GM23338 (cell line): ENCODE data around the gene TMBIM1. TPM values are rescaled to one million over a fixed set of nuclear protein-coding genes. Genes with fewer than 3 reads are reported as not detected.

ENCODE experiments used
- ATAC-seq: fragments of 200-7000 bp; cut with Tn5 transposase; 3 replicates; pipeline ENCODE4 v1.9.1; 2020
- DNase-seq: peaks from one replicate; pipeline ENCODE4 v3.0.0-alpha.2; 2015; ENCODE audit warnings: low spot score
- H2AFZ ChIP-seq: fragments of 200-600 bp; sonication (generic); 2 replicates; pipeline ENCODE4 v1.8.0; 2016; ENCODE audit warnings: antibody characterized with exemption, mild to moderate bottlenecking, moderate library complexity
- H3F3A ChIP-seq: fragments of 200-600 bp; sonication (generic); replicated peaks from 2 replicates; pipeline ENCODE4 v1.8.0; 2017; ENCODE audit warnings: antibody characterized with exemption, mixed run types, low read depth
- H3K27ac ChIP-seq: fragments of 200-600 bp; sonication (generic); 2 replicates; pipeline ENCODE4 v1.6.1; 2016; ENCODE audit warnings: low read depth
- H3K27me3 ChIP-seq: fragments of 200-600 bp; sonication (generic); 2 replicates; pipeline ENCODE4 v1.8.0; 2016; ENCODE audit warnings: mild to moderate bottlenecking, mixed run types, moderate library complexity; ENCODE audit not compliant: insufficient read depth
- H3K36me3 ChIP-seq: fragments of 200-600 bp; sonication (generic); 2 replicates; pipeline ENCODE4 v1.8.0; 2016; ENCODE audit warnings: mild to moderate bottlenecking; ENCODE audit not compliant: insufficient read depth
- H3K4me1 ChIP-seq: fragments of 200-600 bp; sonication (generic); 2 replicates; pipeline ENCODE4 v1.8.0; 2016; ENCODE audit warnings: mild to moderate bottlenecking, moderate library complexity; ENCODE audit not compliant: insufficient read depth
- H3K4me2 ChIP-seq: fragments of 200-600 bp; sonication (generic); 2 replicates; pipeline ENCODE4 v1.7.1; 2017; ENCODE audit warnings: mixed run types
- H3K4me3 ChIP-seq: fragments of 200-600 bp; sonication (generic); 2 replicates; pipeline ENCODE4 v1.6.1; 2016; ENCODE audit warnings: mixed run types
- H3K79me2 ChIP-seq: fragments of 200-600 bp; sonication (generic); replicated peaks from 2 replicates; pipeline ENCODE4 v1.8.0; 2017; ENCODE audit warnings: mild to moderate bottlenecking; ENCODE audit not compliant: insufficient read depth
- H3K9me2 ChIP-seq: fragments of 200-600 bp; sonication (generic); 2 replicates; pipeline ENCODE4 v1.8.0; 2017; ENCODE audit not compliant: insufficient read depth
- H4K20me1 ChIP-seq: fragments of 200-600 bp; sonication (generic); replicated peaks from 2 replicates; pipeline ENCODE4 v1.8.0; 2017; ENCODE audit warnings: mild to moderate bottlenecking; ENCODE audit not compliant: insufficient read depth
- H3K27ac Mint-ChIP-seq: 2 replicates; pipeline ENCODE4 v1.8.0; 2020; ENCODE audit warnings: inconsistent platforms, mild to moderate bottlenecking, moderate library complexity, mixed read lengths
- H3K27me3 Mint-ChIP-seq: 3 replicates; pipeline ENCODE4 v1.8.0; 2022; ENCODE audit warnings: low read depth, mild to moderate bottlenecking, moderate library complexity, mixed read lengths, inconsistent platforms; ENCODE audit not compliant: insufficient read depth, poor library complexity
- H3K36me3 Mint-ChIP-seq: 3 replicates; pipeline ENCODE4 v1.8.0; 2021; ENCODE audit warnings: low read depth, mild to moderate bottlenecking, inconsistent platforms, moderate library complexity, mixed read lengths
- H3K4me1 Mint-ChIP-seq: 3 replicates; pipeline ENCODE4 v1.8.0; 2020; ENCODE audit warnings: mild to moderate bottlenecking, inconsistent platforms, mixed read lengths
- H3K4me3 Mint-ChIP-seq: 3 replicates; pipeline ENCODE4 v1.8.0; 2021; ENCODE audit warnings: moderate library complexity, mild to moderate bottlenecking, inconsistent platforms, mixed read lengths
- H3K9me3 Mint-ChIP-seq: 3 replicates; pipeline ENCODE4 v1.8.0; 2020; ENCODE audit warnings: moderate library complexity, mild to moderate bottlenecking, inconsistent platforms, mixed read lengths
- EZH2 ChIP-seq: fragments of 200-600 bp; sonication (generic); IDR thresholded peaks from one replicate; pipeline ENCODE4 v1.8.0; 2017; ENCODE audit warnings: antibody characterized with exemption, mild to moderate bottlenecking, low read depth; ENCODE audit not compliant: unreplicated experiment
- EZH2phosphoT487 ChIP-seq: fragments of 200-600 bp; sonication (generic); IDR thresholded peaks from one replicate; pipeline ENCODE4 v1.8.1; 2018; ENCODE audit warnings: antibody characterized with exemption; ENCODE audit not compliant: unreplicated experiment
- STAT1 ChIP-seq: IDR thresholded peaks from one replicate; pipeline ENCODE4 v1.6.1; 2016; ENCODE audit warnings: antibody characterized with exemption; ENCODE audit not compliant: unreplicated experiment
- polyA plus RNA-seq: library from polyadenylated mRNA; unstranded; fragments of >200 nt; fragmentation: Nextera tagmentation; extraction: Ambion mirVana; gene quantifications from 2 replicates; pipeline ENCODE4 v1.2.1, GENCODE V29; 2016
- total RNA-seq: library from RNA; depleted of rRNA; stranded (reverse); fragments of >200 nt; shearing (Covaris generic); gene quantifications from 2 replicates; pipeline ENCODE4 v1.2.3, GENCODE V29; 2014
- TF ChIP-seq, protein P1 (sequence below), 2 experiments: fragments of 200-600 bp in 1 of 2; sonication (generic) in 1 of 2; conservative IDR thresholded peaks; 2 replicates each; pipeline versions ENCODE4 v1.5.1 to v1.6.1; 2016 to 2017; ENCODE audit warnings: antibody characterized with exemption in 2 of 2, low read depth in 2 of 2, mild to moderate bottlenecking in 2 of 2, moderate library complexity in 1 of 2
- TF ChIP-seq, protein P2 (sequence below): fragments of 250-450 bp; sonication (Bioruptor Pico); IDR thresholded peaks from 2 replicates; pipeline ENCODE4 v1.5.0; 2020; ENCODE audit warnings: mild to moderate bottlenecking, moderate library complexity

Gene TMBIM1
- total and polyA plus RNA-seq, 2 experiments from 2014 or later = 12.0 to 20.8 TPM

DNA sequence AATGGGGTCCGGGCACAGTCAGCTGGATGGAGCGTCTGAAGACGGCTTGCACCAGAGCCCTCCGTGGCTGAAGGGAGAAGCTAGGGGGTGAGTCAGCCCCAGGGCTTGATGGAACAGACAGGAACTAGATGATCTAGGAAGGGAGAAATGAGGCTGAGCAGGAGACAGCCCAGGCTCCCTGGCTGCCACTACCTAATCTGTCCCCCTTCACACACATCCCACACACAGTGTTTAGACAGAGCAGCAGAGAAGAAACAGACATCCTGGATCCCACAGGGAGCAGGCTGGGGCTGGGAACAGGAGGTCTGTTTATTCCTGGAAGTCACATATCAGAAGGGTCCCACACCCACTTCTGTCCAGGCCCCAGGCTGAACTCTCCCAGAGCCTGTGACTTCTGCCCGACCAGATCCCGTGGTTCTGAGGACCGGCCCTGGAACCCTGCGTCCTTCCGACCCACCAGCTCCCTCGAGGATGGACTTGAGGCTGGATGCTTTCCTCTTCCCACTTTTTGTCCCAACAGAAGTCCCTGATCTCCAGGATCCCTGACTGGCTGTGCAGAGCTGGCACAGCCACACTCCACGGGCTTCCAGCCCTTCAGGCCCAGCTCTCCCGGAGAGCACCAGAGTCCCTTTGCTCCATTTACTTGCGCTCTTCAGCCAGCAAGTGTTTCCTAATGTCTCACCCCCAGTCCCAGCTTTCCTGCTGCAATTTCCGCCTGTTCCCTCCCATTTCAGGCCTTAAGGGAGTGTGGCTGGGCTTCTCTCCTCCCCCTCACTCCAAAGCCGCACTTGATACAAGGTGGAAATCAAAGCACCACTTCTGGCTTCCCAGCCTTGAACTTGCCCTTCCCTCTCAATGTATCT lies 33.0 kb downstream of the TMBIM1 start:
- no peaks in the 10 kb centered on the region for H3K27me3 ChIP-seq
- H3K79me2 ChIP-seq = no peaks in the 10 kb centered on the region
- H3F3A ChIP-seq = peaks cover 14% of the 10 kb centered on the region
- TF ChIP-seq STAT1 = no peak
- no peak for TF ChIP-seq EZH2
- TF ChIP-seq, protein P1, sequence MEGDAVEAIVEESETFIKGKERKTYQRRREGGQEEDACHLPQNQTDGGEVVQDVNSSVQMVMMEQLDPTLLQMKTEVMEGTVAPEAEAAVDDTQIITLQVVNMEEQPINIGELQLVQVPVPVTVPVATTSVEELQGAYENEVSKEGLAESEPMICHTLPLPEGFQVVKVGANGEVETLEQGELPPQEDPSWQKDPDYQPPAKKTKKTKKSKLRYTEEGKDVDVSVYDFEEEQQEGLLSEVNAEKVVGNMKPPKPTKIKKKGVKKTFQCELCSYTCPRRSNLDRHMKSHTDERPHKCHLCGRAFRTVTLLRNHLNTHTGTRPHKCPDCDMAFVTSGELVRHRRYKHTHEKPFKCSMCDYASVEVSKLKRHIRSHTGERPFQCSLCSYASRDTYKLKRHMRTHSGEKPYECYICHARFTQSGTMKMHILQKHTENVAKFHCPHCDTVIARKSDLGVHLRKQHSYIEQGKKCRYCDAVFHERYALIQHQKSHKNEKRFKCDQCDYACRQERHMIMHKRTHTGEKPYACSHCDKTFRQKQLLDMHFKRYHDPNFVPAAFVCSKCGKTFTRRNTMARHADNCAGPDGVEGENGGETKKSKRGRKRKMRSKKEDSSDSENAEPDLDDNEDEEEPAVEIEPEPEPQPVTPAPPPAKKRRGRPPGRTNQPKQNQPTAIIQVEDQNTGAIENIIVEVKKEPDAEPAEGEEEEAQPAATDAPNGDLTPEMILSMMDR (conservative IDR thresholded peaks at IDR 0.05; ENCODE audit: low read depth in 2 of 2) = no peak
- no peak for TF ChIP-seq EZH2phosphoT487
- TF ChIP-seq, protein P2, sequence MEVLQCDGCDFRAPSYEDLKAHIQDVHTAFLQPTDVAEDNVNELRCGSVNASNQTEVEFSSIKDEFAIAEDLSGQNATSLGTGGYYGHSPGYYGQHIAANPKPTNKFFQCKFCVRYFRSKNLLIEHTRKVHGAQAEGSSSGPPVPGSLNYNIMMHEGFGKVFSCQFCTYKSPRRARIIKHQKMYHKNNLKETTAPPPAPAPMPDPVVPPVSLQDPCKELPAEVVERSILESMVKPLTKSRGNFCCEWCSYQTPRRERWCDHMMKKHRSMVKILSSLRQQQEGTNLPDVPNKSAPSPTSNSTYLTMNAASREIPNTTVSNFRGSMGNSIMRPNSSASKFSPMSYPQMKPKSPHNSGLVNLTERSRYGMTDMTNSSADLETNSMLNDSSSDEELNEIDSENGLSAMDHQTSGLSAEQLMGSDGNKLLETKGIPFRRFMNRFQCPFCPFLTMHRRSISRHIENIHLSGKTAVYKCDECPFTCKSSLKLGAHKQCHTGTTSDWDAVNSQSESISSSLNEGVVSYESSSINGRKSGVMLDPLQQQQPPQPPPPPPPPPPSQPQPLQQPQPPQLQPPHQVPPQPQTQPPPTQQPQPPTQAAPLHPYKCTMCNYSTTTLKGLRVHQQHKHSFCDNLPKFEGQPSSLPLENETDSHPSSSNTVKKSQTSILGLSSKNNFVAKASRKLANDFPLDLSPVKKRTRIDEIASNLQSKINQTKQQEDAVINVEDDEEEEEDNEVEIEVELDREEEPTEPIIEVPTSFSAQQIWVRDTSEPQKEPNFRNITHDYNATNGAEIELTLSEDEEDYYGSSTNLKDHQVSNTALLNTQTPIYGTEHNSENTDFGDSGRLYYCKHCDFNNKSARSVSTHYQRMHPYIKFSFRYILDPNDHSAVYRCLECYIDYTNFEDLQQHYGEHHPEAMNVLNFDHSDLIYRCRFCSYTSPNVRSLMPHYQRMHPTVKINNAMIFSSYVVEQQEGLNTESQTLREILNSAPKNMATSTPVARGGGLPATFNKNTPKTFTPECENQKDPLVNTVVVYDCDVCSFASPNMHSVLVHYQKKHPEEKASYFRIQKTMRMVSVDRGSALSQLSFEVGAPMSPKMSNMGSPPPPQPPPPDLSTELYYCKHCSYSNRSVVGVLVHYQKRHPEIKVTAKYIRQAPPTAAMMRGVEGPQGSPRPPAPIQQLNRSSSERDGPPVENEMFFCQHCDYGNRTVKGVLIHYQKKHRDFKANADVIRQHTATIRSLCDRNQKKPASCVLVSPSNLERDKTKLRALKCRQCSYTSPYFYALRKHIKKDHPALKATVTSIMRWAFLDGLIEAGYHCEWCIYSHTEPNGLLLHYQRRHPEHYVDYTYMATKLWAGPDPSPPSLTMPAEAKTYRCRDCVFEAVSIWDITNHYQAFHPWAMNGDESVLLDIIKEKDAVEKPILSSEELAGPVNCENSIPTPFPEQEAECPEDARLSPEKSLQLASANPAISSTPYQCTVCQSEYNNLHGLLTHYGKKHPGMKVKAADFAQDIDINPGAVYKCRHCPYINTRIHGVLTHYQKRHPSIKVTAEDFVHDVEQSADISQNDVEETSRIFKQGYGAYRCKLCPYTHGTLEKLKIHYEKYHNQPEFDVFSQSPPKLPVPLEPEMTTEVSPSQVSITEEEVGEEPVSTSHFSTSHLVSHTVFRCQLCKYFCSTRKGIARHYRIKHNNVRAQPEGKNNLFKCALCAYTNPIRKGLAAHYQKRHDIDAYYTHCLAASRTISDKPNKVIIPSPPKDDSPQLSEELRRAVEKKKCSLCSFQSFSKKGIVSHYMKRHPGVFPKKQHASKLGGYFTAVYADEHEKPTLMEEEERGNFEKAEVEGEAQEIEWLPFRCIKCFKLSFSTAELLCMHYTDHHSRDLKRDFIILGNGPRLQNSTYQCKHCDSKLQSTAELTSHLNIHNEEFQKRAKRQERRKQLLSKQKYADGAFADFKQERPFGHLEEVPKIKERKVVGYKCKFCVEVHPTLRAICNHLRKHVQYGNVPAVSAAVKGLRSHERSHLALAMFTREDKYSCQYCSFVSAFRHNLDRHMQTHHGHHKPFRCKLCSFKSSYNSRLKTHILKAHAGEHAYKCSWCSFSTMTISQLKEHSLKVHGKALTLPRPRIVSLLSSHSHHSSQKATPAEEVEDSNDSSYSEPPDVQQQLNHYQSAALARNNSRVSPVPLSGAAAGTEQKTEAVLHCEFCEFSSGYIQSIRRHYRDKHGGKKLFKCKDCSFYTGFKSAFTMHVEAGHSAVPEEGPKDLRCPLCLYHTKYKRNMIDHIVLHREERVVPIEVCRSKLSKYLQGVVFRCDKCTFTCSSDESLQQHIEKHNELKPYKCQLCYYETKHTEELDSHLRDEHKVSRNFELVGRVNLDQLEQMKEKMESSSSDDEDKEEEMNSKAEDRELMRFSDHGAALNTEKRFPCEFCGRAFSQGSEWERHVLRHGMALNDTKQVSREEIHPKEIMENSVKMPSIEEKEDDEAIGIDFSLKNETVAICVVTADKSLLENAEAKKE = no peak
- H3K4me3 ChIP-seq = no peak overlapping the region
- Mint-ChIP-seq H3K36me3 (peaks cover 32% of the 10 kb centered on the region), H3K4me3 (no peak overlapping the region), H3K9me3 (no peaks in the 10 kb centered on the region), H3K27ac (peak overlapping the region; percentile 82), H3K27me3 (peaks cover 16% of the 10 kb centered on the region), H3K4me1 (peaks cover 33% of the 10 kb centered on the region)
- H4K20me1 ChIP-seq = peaks cover 4% of the 10 kb centered on the region; the same call in 1 of the 2 replicates
- no peak overlapping the region for H3K4me2 ChIP-seq
- peaks cover 18% of the 10 kb centered on the region; the same call in 1 of the 2 replicates for H3K36me3 ChIP-seq
- ATAC-seq = no peak
- H3K4me1 ChIP-seq = peaks cover 29% of the 10 kb centered on the region
- H3K9me2 ChIP-seq = no peaks in the 10 kb centered on the region
- H3K27ac ChIP-seq = peak overlapping the region; percentile 45; the same call in 1 of the 2 replicates
- H2AFZ ChIP-seq = no peak overlapping the region
- DNase-seq = peak; percentile 24
